ENCODE results near the gene SMIM5. TPM values are rescaled to one million over a fixed set of nuclear protein-coding genes. Genes with fewer than 3 reads are reported as not detected.

SMIM5 gene
- total and polyA plus RNA-seq, 9 of the 15 experiments (the other 6 are each of a cell fraction or from before 2014, with no cell fraction given) = 0.08 TPM; not detected in 8

GRCh38 chr17:75601057-75601987 is 31.9 kb upstream of the SMIM5 start (continued):
- TF ChIP-seq ZNF263 (CRISPR knock-in tag; IDR thresholded peaks at IDR 0.05; ENCODE audit: borderline replicate concordance) (peak; percentile 77; the same call in 1 of the 2 replicates), EHMT2 (IDR thresholded peaks at IDR 0.05) (peak; percentile 26; the same call in 1 of the 2 replicates), MYC (IDR thresholded peaks at IDR 0.05; ENCODE audit: low read depth, low read length) (peak; percentile 68), MYC (CRISPR knock-in tag; IDR thresholded peaks at IDR 0.05; ENCODE audit: borderline replicate concordance, low read depth) (no peak), RFX1 (IDR thresholded peaks at IDR 0.05) (peak; percentile 85), SMC3 (conservative IDR thresholded peaks at IDR 0.05; ENCODE audit: insufficient read depth, low read depth, low read length) (peak; percentile 71), CTCFL (IDR thresholded peaks at IDR 0.05; ENCODE audit: borderline replicate concordance, insufficient read depth, low read depth, low read length, poor library complexity, severe bottlenecking) (peak; percentile 32), NFIC (IDR thresholded peaks at IDR 0.05) (peak; percentile 67), ZNF696 (CRISPR knock-in tag; conservative IDR thresholded peaks at IDR 0.05) (no peak), ZBTB33 (CRISPR knock-in tag; IDR thresholded peaks at IDR 0.05) (peak; percentile 44; the same call in 1 of the 2 replicates), TAL1 (IDR thresholded peaks at IDR 0.05) (0 out of 2 replicates have a peak, but pooled peaks have one; percentile 3), SMARCA5 (IDR thresholded peaks at IDR 0.05) (0 out of 2 replicates have a peak, but pooled peaks have one; percentile 15), NR0B1 (IDR thresholded peaks at IDR 0.05; ENCODE audit: partially characterized antibody) (no peak), ZNF766 (CRISPR knock-in tag; conservative IDR thresholded peaks at IDR 0.05) (no peak)
